Stimulated activated CD4-positive, alpha-beta T cell treated with anti-CD3 and anti-CD28 coated beads, TNF-alpha, amount 100 ng/mL, for 4 hours (primary cell): ENCODE data around the gene MMP11.
A peak's percentile ranks its signal among the peaks of the same experiment; 100 is the strongest.
"Not testable (repeated sequence)": the region's sequence is repeated elsewhere in the genome, so short reads cannot be mapped to it uniquely, and the experiment has no call there.

Source experiments
- DNase-seq, 3 experiments: peaks; one replicate each; pipeline ENCODE4 v3.0.0-alpha.2; 2020; ENCODE audit warnings: low read depth in 3 of 3

Gene MMP11

DNA sequence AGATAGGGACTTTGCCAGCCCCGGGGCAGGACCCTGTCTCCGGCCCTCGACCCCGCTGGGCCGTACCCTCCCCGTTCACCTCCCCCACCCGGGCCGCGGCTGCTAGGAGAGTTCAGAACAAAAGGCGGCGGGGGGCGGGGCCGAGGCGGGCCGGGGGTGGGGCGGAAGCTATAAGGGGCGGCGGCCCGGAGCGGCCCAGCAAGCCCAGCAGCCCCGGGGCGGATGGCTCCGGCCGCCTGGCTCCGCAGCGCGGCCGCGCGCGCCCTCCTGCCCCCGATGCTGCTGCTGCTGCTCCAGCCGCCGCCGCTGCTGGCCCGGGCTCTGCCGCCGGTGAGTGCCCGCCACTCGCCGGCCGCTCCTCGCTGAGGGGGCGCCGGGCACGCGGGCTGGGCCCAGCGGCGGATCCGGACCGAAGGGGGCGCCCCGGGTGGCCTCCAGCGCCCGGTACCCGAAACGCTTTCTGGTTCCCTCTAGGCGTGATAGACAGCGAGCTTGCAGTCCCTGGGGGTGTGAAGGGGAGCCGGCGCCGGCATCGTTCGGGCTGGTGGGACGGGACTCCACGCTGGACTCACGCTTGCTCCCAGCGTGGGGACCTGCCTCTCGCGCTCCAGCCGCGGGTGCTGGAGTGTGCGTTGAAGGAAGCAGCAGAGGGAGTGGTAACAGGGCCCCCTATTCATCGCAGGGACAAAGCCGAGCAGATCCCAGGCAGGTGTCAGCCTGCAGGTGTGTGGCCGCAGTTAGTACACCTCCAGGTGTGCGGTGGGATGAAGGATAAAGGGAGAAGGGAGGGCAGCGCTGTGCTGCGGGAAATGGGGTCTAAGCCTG, at the start of gene MMP11:
Gene MMP11, plus strand, starts transcription at position 201 of the 825 bp plus-strand sequence. Its CDS starts 22 bp downstream, at position 223.
- DNase-seq: peak in 2 of 3 experiments; percentile 24 to 54

- not testable (repeated sequence) for DNase-seq
Measured at GRCh38 chr22:23728108-23728507, 44.5 kb upstream of the MMP11 start.

- DNase-seq: no peak
Measured at GRCh38 chr22:23737696-23738095, 35.0 kb upstream of the MMP11 start.

DNA sequence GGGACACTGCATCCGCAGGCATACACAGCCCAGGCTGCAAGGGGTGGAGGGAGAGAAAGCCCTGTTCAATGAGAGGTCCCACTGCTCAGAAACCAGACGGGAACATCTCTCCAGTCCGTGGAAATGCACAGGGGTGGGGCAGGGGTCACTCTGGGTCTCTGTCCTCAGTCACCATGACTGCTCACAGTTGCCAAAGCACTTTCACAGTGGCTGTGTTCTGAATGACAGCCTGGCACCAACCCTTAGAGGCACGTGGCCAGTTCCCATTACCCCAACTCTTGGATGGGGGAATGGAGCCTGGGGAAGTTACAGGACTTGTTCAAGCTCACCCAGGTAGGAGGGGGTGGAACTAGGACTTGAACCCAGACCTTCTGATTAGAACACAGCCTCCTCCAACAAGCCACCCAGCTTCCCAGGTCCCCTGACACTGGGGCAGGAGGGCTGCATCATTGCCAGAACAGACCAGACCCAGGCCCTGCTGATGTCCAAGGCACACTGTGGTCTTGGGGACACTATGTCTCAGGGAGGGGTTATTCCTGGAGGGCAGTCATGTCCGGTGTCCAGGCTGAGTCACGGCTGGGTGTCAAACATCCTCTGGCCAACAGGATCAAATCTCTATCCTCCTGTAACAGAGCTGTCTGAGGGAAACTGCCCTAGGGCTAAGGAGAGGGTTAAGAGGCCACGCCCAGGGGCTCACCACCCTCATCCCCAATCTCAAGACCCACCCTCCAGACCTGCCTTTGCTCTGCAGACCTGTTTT, 30.0 kb upstream of the MMP11 start:
- DNase-seq: no peak

- no peak for DNase-seq
Measured at GRCh38 chr22:23743303-23743705, 29.3 kb upstream of the MMP11 start.

GRCh38 chr22:23744001-23744400, 28.6 kb upstream of the MMP11 start:
- no peak for DNase-seq

DNA sequence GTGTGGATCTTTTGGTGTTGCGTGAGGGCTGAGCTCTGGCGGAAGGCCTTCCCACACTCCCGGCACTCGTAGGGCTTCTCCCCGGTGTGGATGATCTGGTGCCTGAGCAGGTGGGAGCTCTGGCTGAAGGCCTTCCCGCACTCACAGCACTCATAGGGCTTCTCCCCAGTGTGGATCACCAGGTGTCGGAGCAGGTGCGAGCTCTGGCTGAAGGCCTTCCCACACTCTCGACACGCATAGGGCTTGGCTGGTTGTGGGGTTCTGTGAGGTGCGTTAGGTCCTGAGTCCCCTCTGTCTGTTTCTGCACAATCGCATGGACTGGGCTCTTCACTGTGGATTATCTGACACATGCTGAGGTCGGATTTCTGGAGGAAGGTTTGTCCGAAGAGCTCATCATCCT, 28.2 kb upstream of the MMP11 start:
- DNase-seq: no peak

DNA sequence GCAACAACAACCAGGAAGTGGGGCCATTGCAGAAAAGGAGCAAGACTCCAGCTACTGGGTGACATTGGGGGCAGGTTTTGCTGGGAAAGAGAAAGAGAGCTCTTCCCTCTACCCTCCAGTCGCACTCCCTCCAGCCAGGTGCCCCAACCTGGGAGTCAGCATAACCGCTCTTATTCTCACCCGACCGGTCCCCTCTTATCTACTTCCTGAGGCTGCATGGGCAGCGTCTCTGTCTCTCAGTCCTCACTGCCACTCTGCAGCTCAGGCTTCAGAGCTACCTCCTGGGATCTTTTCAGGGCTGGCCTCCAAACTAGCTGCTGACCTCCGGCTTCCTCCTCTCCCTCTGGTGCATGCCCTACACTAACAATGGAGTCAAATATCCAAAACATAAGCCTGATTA, 26.9 kb upstream of the MMP11 start:
- DNase-seq: no peak

DNA sequence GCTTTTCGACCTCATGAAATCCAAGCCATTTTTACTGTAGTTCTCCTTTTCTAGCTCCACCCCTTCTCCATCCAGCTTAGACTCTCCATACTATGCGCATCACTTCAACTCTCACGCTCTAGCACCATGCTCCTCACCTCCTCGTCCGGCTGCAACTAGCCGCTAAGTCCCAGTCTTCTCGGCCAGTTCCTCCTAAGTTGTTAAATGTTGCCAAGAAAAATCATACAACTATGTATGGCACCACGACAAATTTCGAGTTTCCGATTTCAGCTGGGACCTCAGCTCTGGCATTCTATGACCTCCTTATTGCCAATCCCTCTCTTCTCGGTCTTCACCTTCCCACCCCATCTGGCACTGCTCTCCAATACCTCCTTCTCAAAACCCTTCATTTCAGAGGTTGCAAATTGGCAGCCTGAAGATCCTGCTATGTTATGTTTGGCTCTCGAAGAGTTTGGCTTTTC, 22.8 kb upstream of the MMP11 start:
- DNase-seq: no peak

GRCh38 chr22:23750367-23750713, 22.3 kb upstream of the MMP11 start:
- no peak for DNase-seq

DNA sequence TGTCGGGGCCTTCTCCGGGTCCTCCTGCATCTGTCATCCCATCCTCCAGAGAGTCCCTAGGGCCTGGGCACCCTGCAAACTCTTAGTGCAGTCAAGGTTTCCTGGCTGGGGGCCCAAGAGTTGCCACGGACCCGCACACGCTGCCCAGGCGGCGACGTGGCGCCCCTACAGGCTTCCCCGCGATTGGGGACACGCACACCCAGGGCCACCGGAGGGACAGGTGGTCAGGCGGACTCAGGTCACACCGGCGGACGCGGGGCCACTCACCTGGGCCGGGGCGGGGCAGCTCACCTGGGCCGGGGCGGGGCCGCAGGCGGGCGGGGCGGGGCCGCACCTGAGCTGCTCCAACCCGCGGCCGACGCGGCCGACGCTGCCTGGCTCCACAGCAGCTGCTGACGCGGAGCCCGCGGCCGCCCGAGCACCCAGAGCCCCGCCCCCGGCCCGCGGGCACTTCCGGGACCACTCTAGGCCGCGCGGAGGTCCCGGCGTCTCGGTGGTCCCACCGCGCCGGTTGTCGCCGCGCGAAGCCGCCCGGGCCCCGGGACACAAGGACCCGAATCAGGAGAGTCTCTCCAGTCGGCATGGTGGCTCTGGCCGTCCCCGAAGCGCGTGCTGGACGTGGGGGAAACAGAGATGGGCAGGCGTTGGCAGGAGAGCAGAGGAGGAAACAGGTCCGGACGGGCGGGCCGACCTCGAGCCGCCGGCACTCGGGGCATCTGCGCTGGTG, 21.8 kb upstream of the MMP11 start, which contains the start of gene ZNF70:
Gene ZNF70, minus strand, starts transcription at position 399 of the 727 bp plus-strand sequence. CDS start 5,972 bp downstream, outside the sequence.
- DNase-seq: peak; percentile 68 to 72 (median 71)

- DNase-seq: no peak
Measured at GRCh38 chr22:23751441-23751996, 21.1 kb upstream of the MMP11 start.

GRCh38 chr22:23752090-23752691, 20.5 kb upstream of the MMP11 start:
- DNase-seq: no peak

DNA sequence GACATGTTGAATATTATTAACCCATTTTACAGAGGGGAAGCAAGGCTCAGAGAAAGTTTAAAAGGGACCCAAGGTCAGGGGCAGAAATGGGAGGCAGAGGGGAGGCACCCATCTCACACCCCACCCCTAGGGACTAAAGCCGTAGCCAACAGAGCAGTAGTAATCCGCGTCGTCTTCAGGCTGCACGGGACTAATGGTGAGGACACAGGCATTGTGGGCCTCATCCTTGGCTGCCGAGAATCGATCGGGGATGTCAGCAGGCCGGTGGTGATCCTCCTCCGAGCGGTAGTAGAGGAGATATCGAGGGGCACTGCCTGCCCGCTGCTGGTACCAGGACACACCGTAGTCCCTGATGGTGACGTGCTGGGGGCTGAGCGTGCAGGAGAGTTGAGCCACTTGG, 19.9 kb upstream of the MMP11 start:
- DNase-seq: no peak

- DNase-seq: no peak
Measured at GRCh38 chr22:23753385-23753784, 19.3 kb upstream of the MMP11 start.

DNA sequence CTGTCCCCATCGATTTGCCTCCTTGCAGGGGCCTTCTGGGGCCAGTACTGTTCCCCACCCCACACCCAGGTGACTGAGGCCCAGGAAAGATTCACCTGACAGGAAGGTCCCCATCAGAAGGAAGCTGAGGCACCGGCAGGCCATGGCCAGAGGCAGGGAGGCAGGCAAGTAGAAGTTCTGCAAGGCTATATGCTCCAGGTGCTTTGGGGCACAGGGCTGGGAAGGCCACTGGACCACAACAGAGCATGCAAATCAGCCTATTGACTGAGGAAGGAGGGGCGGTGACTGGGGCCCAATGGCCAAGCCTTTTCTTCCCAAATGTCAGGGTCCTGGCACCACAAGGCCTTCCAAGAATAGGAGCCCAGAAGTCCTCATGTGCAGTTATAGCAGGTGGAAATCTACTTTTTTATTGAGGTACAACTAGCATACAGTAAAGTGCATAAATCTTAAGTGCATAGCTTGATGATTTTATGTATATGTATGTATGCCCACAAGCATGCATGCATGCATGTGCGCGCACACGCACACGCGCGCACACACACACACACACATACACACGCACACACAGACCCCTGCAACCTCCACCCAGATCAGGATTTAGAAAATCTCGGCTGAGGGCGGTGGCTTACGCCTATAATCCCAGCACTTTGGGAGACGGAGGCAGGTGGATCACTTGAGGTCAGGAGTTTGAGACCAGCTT, 18.3 kb upstream of the MMP11 start, which contains the start of gene VPREB3:
Gene VPREB3, minus strand, starts transcription at position 206 of the 700 bp plus-strand sequence. Its CDS starts 62 bp downstream, at position 144.
- no peak for DNase-seq

DNA sequence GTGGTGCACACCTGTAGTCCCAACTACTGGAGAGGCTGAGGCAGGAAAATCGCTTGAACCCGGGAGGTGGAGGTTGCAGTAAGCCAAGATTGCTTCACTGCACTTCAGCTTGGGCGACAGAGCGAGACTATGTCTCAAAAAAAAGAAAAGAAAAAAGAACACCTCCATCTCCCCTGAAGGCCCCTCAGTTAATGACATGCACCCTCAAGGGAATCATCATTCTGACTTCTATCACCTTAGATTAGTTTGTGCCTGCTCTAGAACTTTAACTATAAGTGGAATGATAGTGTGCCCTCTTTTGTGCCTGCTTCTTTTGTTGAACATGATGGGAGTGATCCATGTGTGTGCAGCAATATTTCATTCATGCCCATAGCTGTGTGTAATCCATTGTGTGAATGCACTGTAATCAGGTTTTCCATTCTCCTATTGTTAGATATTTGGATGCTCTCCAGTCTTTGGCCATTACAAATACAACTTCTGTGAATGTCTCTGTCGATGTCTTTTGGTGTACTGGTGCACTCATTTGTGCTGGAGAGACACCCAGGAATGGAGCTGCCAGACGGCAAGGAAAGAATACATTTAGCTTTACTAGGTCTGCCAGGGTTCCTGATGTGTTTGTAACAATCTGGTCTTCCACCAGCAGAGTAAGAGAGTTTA, 17.5 kb upstream of the MMP11 start:
- no peak for DNase-seq

- DNase-seq: no peak
Measured at GRCh38 chr22:23755711-23756110, 16.9 kb upstream of the MMP11 start.

DNA sequence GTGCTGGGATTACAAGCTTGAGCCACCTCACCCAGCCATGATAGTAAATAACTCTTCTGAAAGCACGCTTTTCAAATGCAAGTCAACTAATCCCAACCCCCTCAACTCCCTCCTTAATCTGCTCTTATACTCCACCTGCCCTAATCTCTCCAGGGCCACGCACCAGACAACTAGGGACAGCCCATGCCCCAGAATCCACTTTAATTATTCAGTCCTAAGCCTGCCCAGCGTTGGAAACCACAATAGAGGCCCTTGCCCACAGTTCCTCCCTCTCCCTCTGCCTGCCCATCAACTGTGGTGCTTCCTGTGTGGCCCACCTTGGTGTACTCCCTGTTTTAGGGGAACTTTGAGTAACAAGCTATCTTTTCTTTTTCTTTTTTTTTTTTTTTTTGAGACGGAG, 15.8 kb upstream of the MMP11 start:
- DNase-seq: no peak

GRCh38 chr22:23759566-23759965, 13.1 kb upstream of the MMP11 start:
- no peak for DNase-seq
